ENCODE data around the gene DALRD3.

DALRD3 gene

DNA sequence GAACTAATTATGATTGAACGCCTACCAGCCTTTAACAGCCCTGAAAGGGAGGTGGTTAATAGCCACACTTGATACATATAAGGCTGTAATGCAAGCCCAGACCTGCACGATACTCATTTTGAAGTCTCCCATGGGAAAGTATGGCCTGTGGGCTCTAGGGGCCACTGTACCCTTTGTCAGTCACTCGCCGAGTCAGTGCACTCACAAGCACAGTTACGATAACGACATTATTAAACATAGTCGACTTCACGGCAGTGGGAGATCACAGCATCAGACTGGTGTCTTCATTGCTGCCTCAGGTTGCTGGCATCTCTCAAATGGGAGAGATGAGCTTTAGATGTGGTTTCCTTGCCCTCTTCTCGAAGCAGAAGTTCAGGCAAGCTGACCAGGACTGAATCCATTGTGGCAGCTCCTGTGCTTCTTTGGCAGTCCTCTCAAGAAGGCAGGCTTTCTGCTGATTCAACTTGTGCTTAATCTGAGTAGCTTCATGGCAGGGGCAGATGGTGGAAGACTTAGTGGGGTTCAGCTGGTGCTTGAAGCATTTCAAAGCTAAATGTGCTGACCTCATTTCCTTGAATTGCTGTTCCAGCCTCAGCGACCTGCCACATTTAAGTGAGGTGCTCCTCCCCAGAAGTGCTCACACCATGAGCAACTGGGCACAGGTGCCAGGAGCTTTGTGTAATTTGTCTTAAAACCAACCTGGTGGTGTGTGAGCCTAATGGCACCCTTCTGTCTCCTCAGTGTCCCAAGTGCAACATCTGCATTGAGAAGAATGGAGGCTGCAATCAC, 44.1 kb downstream of the DALRD3 start:
- no peak for FAIRE-seq

DNA sequence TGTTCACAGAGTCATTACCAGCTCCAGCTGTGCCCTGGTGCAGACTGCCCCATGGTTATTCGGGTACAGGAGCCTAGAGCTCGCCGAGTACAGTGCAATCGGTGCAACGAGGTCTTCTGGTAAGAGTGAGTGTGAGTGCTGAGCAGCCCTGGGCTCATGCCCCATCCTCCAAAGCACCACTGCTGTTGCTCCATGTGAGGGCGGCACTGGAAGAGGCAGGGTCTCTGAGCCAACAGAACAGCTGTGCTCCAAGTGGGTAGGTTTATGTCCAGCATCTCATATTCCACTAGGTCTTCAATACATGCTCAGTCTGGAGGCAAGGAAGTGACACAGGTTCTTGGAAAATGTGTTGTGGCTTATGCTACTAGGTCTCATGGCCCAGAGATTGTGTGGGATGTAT, 47.8 kb downstream of the DALRD3 start:
- no peak for FAIRE-seq

DNA sequence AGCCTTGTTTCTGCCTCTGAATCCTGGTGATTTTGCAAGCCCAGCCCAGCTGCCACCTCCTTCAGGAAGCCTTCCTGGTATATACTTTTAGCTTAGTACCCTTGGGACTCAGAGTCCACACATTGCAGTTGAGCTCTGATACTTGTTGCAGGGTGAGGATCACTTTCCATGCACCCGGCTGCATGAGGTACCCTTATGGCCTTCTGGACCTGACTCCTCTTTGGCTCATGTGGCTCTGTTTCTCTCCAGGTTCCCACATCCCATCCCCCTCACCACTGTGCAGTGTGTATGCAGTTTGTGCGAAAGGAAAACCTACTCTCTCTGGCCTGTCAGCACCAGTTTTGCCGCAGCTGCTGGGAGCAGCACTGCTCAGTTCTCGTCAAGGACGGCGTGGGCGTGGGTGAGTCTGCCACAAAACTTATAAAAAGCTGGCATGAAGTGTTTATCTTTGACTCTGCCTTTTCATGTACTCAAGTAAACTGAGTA, 51.5 kb downstream of the DALRD3 start:
- no peak for FAIRE-seq

DNA sequence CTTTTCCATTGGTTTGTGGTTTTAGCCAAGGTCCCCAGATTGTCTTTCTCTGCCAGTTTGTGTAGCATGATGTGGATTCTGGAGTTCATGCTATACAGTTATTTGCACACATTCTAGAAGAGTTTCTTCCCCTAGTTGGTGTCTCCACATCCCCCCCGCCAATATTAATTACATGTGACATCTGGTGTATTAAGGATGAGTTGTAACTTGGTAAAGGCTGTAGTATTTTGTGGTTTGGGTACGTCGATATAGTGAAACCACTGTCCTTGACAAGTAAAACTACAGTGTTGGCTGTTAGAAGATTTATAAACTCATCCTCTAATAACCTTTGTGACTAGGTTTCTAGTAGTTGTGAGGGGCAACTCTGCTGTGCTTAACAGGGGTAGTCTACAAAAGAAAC, 52.0 kb downstream of the DALRD3 start:
- no peak for FAIRE-seq

All from A204.1 (cell line).